Mesenchymal stem cell (in vitro differentiated cells and primary cell): Measurements from ENCODE around the gene ARHGAP31.

Experiments
- DNase-seq: peaks from one replicate; pipeline ENCODE4 v3.0.0-alpha.2; 2013
- H2AFZ ChIP-seq: one replicate; pipeline ENCODE4 v1.6.1; 2013; ENCODE audit warnings: low read depth, mild to moderate bottlenecking, control low read depth, inconsistent platforms, low read length, moderate library complexity
- H2AK5ac ChIP-seq: 2 replicates; pipeline ENCODE4 v1.6.1; 2013; ENCODE audit warnings: low read length, moderate library complexity, mild to moderate bottlenecking, inconsistent platforms; ENCODE audit not compliant: severe bottlenecking
- H2BK120ac ChIP-seq: one replicate; pipeline ENCODE4 v1.6.1; 2013; ENCODE audit warnings: low read depth, mild to moderate bottlenecking, inconsistent platforms, low read length, moderate library complexity
- H2BK12ac ChIP-seq, 2 experiments: one replicate each; pipeline ENCODE4 v1.6.1; 2013; ENCODE audit warnings: inconsistent platforms in 2 of 2, low read length in 2 of 2, mild to moderate bottlenecking in 2 of 2, moderate library complexity in 2 of 2, control low read depth in 1 of 2
- H2BK15ac ChIP-seq: one replicate; pipeline ENCODE4 v1.6.1; 2013; ENCODE audit warnings: mild to moderate bottlenecking, low read depth, inconsistent platforms; ENCODE audit not compliant: poor library complexity, severe bottlenecking
- H2BK5ac ChIP-seq: 2 replicates; pipeline ENCODE4 v1.6.1; 2013; ENCODE audit warnings: low read depth, mild to moderate bottlenecking, low read length, control low read depth, inconsistent platforms; ENCODE audit not compliant: poor library complexity, severe bottlenecking
- H3K14ac ChIP-seq, 2 experiments: one replicate each; pipeline ENCODE4 v1.6.1; 2013; ENCODE audit warnings: inconsistent platforms in 2 of 2, low read length in 2 of 2, control low read depth in 1 of 2, mild to moderate bottlenecking in 1 of 2, moderate library complexity in 1 of 2
- H3K18ac ChIP-seq, 2 experiments: one replicate each; pipeline ENCODE4 v1.6.1; 2013; ENCODE audit warnings: inconsistent platforms in 2 of 2, low read length in 2 of 2, control low read depth in 1 of 2, low read depth in 1 of 2, mild to moderate bottlenecking in 1 of 2
- H3K23ac ChIP-seq, 2 experiments: one replicate each; pipeline ENCODE4 v1.6.1; 2013; ENCODE audit warnings: inconsistent platforms in 2 of 2, low read length in 2 of 2, mild to moderate bottlenecking in 2 of 2, moderate library complexity in 2 of 2, control low read depth in 1 of 2
- H3K27ac ChIP-seq: 2 replicates; pipeline ENCODE4 v1.5.1; 2013; ENCODE audit warnings: mild to moderate bottlenecking, moderate library complexity, low read length, control low read depth, inconsistent platforms; ENCODE audit not compliant: poor library complexity, severe bottlenecking
- H3K27me3 ChIP-seq, 2 experiments: 2 replicates each; pipeline versions ENCODE4 v1.6.1 to v1.7.0; 2013; ENCODE audit warnings: low read length in 2 of 2, mild to moderate bottlenecking in 2 of 2, moderate library complexity in 2 of 2, control low read depth in 1 of 2, inconsistent platforms in 1 of 2; ENCODE audit not compliant: control insufficient read depth in 1 of 2, insufficient read depth in 1 of 2
- H3K36me3 ChIP-seq, 2 experiments: 2 replicates each; pipeline versions ENCODE4 v1.6.1 to v1.7.0; 2013; ENCODE audit warnings: low read length in 2 of 2, control low read depth in 1 of 2, inconsistent platforms in 1 of 2, low read depth in 1 of 2, mild to moderate bottlenecking in 1 of 2; ENCODE audit not compliant: insufficient read depth in 2 of 2, control insufficient read depth in 1 of 2
- H3K4ac ChIP-seq, 2 experiments: one replicate each; pipeline ENCODE4 v1.6.1; 2013; ENCODE audit warnings: inconsistent platforms in 2 of 2, low read length in 2 of 2, mild to moderate bottlenecking in 2 of 2, moderate library complexity in 2 of 2, control low read depth in 1 of 2, low read depth in 1 of 2
- H3K4me1 ChIP-seq: 2 replicates; pipeline ENCODE4 v1.6.1; 2013; ENCODE audit warnings: low read depth, low read length, control low read depth; ENCODE audit not compliant: control insufficient read depth, insufficient read depth
- H3K4me2 ChIP-seq: 2 replicates; pipeline ENCODE4 v1.6.1; 2013; ENCODE audit warnings: low read length, mild to moderate bottlenecking, inconsistent platforms; ENCODE audit not compliant: poor library complexity, severe bottlenecking
- H3K4me3 ChIP-seq, 2 experiments: 2 replicates each; pipeline versions ENCODE4 v1.5.1 to v1.7.0; 2013; ENCODE audit warnings: low read length in 2 of 2, mild to moderate bottlenecking in 2 of 2, control low read depth in 1 of 2, low read depth in 1 of 2; ENCODE audit not compliant: insufficient read depth in 1 of 2
- H3K79me1 ChIP-seq: replicated peaks from 2 replicates; pipeline ENCODE4 v1.6.1; 2013; ENCODE audit warnings: mild to moderate bottlenecking, control low read depth, low read length, inconsistent platforms; ENCODE audit not compliant: poor library complexity, severe bottlenecking
- H3K9ac ChIP-seq: 2 replicates; pipeline ENCODE4 v1.7.0; 2013; ENCODE audit warnings: mild to moderate bottlenecking, low read length, moderate library complexity
- H3K9me3 ChIP-seq: 2 replicates; pipeline ENCODE4 v1.7.0; 2013; ENCODE audit warnings: mild to moderate bottlenecking, low read length; ENCODE audit not compliant: control insufficient read depth
- H4K8ac ChIP-seq: one replicate; pipeline ENCODE4 v1.6.1; 2013; ENCODE audit warnings: inconsistent platforms, mild to moderate bottlenecking, low read length, moderate library complexity
- H4K91ac ChIP-seq: one replicate; pipeline ENCODE4 v1.6.1; 2013; ENCODE audit warnings: mild to moderate bottlenecking, low read length, inconsistent platforms
- WGBS: methylation state at CpG from one replicate; pipeline ENCODE4 v1.1.7; 2013; ENCODE audit warnings: mixed read lengths; 5-methylcytosine and 5-hydroxymethylcytosine counted together

The ARHGAP31 gene

GRCh38 chr3:119346076-119346496 is 51.9 kb downstream of the ARHGAP31 start:
- H3K79me1 ChIP-seq = peaks cover 37% of the 10 kb centered on the region
- no peak overlapping the region for H2AFZ ChIP-seq
- DNase-seq = peak; percentile 52
- no peaks in the 10 kb centered on the region for H3K27me3 ChIP-seq
- no peak overlapping the region for H2AK5ac ChIP-seq
- H3K4ac ChIP-seq = peak overlapping the region in 1 of 2 experiments; percentile 51
- WGBS = 25% methylated on average over 1 of the region's 1 CpG
- H3K9me3 ChIP-seq = no peaks in the 10 kb centered on the region
- no peak overlapping the region for H2BK12ac ChIP-seq
- peak overlapping the region; percentile 83 for H4K8ac ChIP-seq
- peaks cover 0 to 6% of the 10 kb centered on the region in 2 experiments for H3K36me3 ChIP-seq
- H3K23ac ChIP-seq = no peak overlapping the region
- H3K9ac ChIP-seq = no peak overlapping the region
- H3K4me1 ChIP-seq = peaks cover 3% of the 10 kb centered on the region
- no peak overlapping the region for H2BK5ac ChIP-seq
- H3K18ac ChIP-seq = peak overlapping the region in 1 of 2 experiments; percentile 1
- H3K14ac ChIP-seq = no peak overlapping the region
- no peak overlapping the region for H4K91ac ChIP-seq
- H3K4me2 ChIP-seq = no peak overlapping the region
- H2BK120ac ChIP-seq = no peak overlapping the region
- no peak overlapping the region for H2BK15ac ChIP-seq
- no peak overlapping the region for H3K4me3 ChIP-seq
- H3K27ac ChIP-seq = no peak overlapping the region

- H2BK15ac ChIP-seq = no peak overlapping the region
- no peak overlapping the region for H3K4ac ChIP-seq
- no peaks in the 10 kb centered on the region for H3K9me3 ChIP-seq
- H3K79me1 ChIP-seq = peaks cover 34% of the 10 kb centered on the region
- no peak overlapping the region for H3K27ac ChIP-seq
- H3K4me3 ChIP-seq = no peak overlapping the region
- no peak overlapping the region for H2AK5ac ChIP-seq
- H3K9ac ChIP-seq = no peak overlapping the region
- H3K23ac ChIP-seq = no peak overlapping the region
- no peak overlapping the region for H3K4me2 ChIP-seq
- no peaks in the 10 kb centered on the region for H3K27me3 ChIP-seq
- DNase-seq = no peak
- peak overlapping the region in 1 of 2 experiments; percentile 78 for H2BK12ac ChIP-seq
- H3K18ac ChIP-seq = peak overlapping the region; percentile 17 to 60
- whole genome bisulfite sequencing = 100% methylated on average over 2 of the region's 3 CpGs
- H4K91ac ChIP-seq = no peak overlapping the region
- peaks cover 0 to 6% of the 10 kb centered on the region in 2 experiments for H3K36me3 ChIP-seq
- H3K4me1 ChIP-seq = peaks cover 3% of the 10 kb centered on the region
- H3K14ac ChIP-seq = no peak overlapping the region
- H2BK5ac ChIP-seq = no peak overlapping the region
- no peak overlapping the region for H4K8ac ChIP-seq
- H2BK120ac ChIP-seq = no peak overlapping the region
- H2AFZ ChIP-seq = no peak overlapping the region
These were observed 52.9 kb downstream of the ARHGAP31 start for GRCh38 chr3:119347036-119347435.

GRCh38 chr3:119349354-119350041 is 55.3 kb downstream of the ARHGAP31 start:
- H3K4ac ChIP-seq = no peak overlapping the region

GRCh38 chr3:119350114-119350513 is 55.9 kb downstream of the ARHGAP31 start:
- peak overlapping the region; percentile 42 to 61 for H3K18ac ChIP-seq
- H3K4me3 ChIP-seq = no peak overlapping the region
- no peak overlapping the region for H2BK5ac ChIP-seq
- H3K14ac ChIP-seq = no peak overlapping the region
- H3K23ac ChIP-seq = no peak overlapping the region
- H3K9me3 ChIP-seq = no peaks in the 10 kb centered on the region
- H2AFZ ChIP-seq = no peak overlapping the region
- H4K8ac ChIP-seq = peak overlapping the region; percentile 96
- H4K91ac ChIP-seq = peak overlapping the region; percentile 43
- H3K4me2 ChIP-seq = no peak overlapping the region
- peaks cover 28% of the 10 kb centered on the region for H3K79me1 ChIP-seq
- peaks cover 0 to 3% of the 10 kb centered on the region in 2 experiments for H3K36me3 ChIP-seq
- 34% methylated on average over 9 of the region's 10 CpGs for WGBS
- no peak overlapping the region for H2BK12ac ChIP-seq
- peak overlapping the region; percentile 53 for H2AK5ac ChIP-seq
- peak overlapping the region; percentile 30 for H2BK120ac ChIP-seq
- H3K27ac ChIP-seq = no peak overlapping the region
- H2BK15ac ChIP-seq = no peak overlapping the region
- H3K27me3 ChIP-seq = no peaks in the 10 kb centered on the region
- DNase-seq = no peak
- peak overlapping the region in 1 of 2 experiments; percentile 60 for H3K4ac ChIP-seq
- no peak overlapping the region for H3K9ac ChIP-seq
- H3K4me1 ChIP-seq = peaks cover 10% of the 10 kb centered on the region

More at GRCh38 chr3:119349354-119350041, 55.3 kb downstream of the ARHGAP31 start:
- H2AK5ac ChIP-seq = no peak overlapping the region
- no peaks in the 10 kb centered on the region for H3K9me3 ChIP-seq
- H4K8ac ChIP-seq = no peak overlapping the region
- no peak overlapping the region for H2BK15ac ChIP-seq
- H2BK5ac ChIP-seq = no peak overlapping the region
- no peak for DNase-seq
- peak overlapping the region in 1 of 2 experiments; percentile 23 for H3K18ac ChIP-seq
- H2AFZ ChIP-seq = no peak overlapping the region
- no peak overlapping the region for H3K4me3 ChIP-seq
- H3K9ac ChIP-seq = no peak overlapping the region
- H3K23ac ChIP-seq = no peak overlapping the region
- H3K4me1 ChIP-seq = peaks cover 10% of the 10 kb centered on the region
- H2BK12ac ChIP-seq = no peak overlapping the region
- 40% methylated on average over 3 of the region's 4 CpGs for WGBS
- H2BK120ac ChIP-seq = no peak overlapping the region
- H3K36me3 ChIP-seq = peaks cover 0 to 3% of the 10 kb centered on the region in 2 experiments
- peaks cover 27% of the 10 kb centered on the region for H3K79me1 ChIP-seq
- H3K4me2 ChIP-seq = no peak overlapping the region
- H3K27me3 ChIP-seq = no peaks in the 10 kb centered on the region
- H3K27ac ChIP-seq = no peak overlapping the region
- no peak overlapping the region for H3K14ac ChIP-seq
- no peak overlapping the region for H4K91ac ChIP-seq
